Retinal pigment epithelial cell (primary cell): Measurements from ENCODE around the gene MFAP4.

Source experiments
- DNase-seq: peaks from one replicate; pipeline ENCODE4 v3.0.0-alpha.2; 2010; ENCODE audit warnings: low read depth
- H3K4me3 ChIP-seq: 2 replicates; pipeline ENCODE4 v1.5.1; 2011; ENCODE audit warnings: mild to moderate bottlenecking, low read length, control low read depth, moderate library complexity
- CTCF ChIP-seq: conservative IDR thresholded peaks from 2 replicates; pipeline ENCODE4 v1.5.1; 2011; ENCODE audit warnings: low read depth, low read length, control low read depth, inconsistent platforms

The MFAP4 gene

GRCh38 chr17:19385521-19385983 lies 1.4 kb downstream of the MFAP4 start:
- TF ChIP-seq CTCF, result no peak
- DNase-seq, result no peak
- no peak overlapping the region for H3K4me3 ChIP-seq

GRCh38 chr17:19384723-19385391 lies 2.1 kb downstream of the MFAP4 start:
- no peak for TF ChIP-seq CTCF
- H3K4me3 ChIP-seq, result no peak overlapping the region
- DNase-seq, result no peak

- no peak overlapping the region for H3K4me3 ChIP-seq
- DNase-seq, result no peak
- no peak for TF ChIP-seq CTCF
Measured at GRCh38 chr17:19383681-19384470, 3.1 kb downstream of the MFAP4 start.

- no peak overlapping the region for H3K4me3 ChIP-seq
- DNase-seq, result no peak
- no peak for TF ChIP-seq CTCF
Measured at GRCh38 chr17:19382531-19383444, 4.2 kb downstream of the MFAP4 start.

GRCh38 chr17:19381741-19382444 lies 5.1 kb downstream of the MFAP4 start:
- no peak for DNase-seq
- no peak for TF ChIP-seq CTCF
- H3K4me3 ChIP-seq, result no peak overlapping the region

- no peak for DNase-seq
- H3K4me3 ChIP-seq, result no peak overlapping the region
- TF ChIP-seq CTCF, result no peak
Measured at GRCh38 chr17:19381361-19381740, 5.6 kb downstream of the MFAP4 start.
